Measurements from ENCODE around the gene ABCB10. TPM values are rescaled to one million over a fixed set of nuclear protein-coding genes. Genes with fewer than 3 reads are reported as not detected.

Gene ABCB10
- total RNA-seq, 1 donor from 2014 or later = 16.4 TPM

- no peak overlapping the region for H3K4me2 ChIP-seq (ENCODE audit: low read length)
- Mint-ChIP-seq H3K27ac (ENCODE audit: unreplicated experiment) (no peak overlapping the region), H3K4me3 (ENCODE audit: unreplicated experiment) (no peak overlapping the region), H3K27me3 (ENCODE audit: low read depth, unreplicated experiment) (no peaks in the 10 kb centered on the region), H3K36me3 (ENCODE audit: low read depth, unreplicated experiment) (peaks cover 10% of the 10 kb centered on the region), H3K9me3 (ENCODE audit: unreplicated experiment) (no peaks in the 10 kb centered on the region), H3K4me1 (ENCODE audit: low read depth, unreplicated experiment) (no peaks in the 10 kb centered on the region)
- H2AFZ ChIP-seq (ENCODE audit: low read depth, low read length) = no peak overlapping the region
- H3K4me3 ChIP-seq (ENCODE audit: insufficient read depth, low read depth, low read length) = no peak overlapping the region
- H3K4me1 ChIP-seq (ENCODE audit: insufficient read depth, low read length) = no peaks in the 10 kb centered on the region
- peaks cover 20% of the 10 kb centered on the region for H3K36me3 ChIP-seq (ENCODE audit: insufficient read depth, low read length)
- DNase-seq (ENCODE audit: low read depth) = no peak
- no peaks in the 10 kb centered on the region for H3K79me2 ChIP-seq (ENCODE audit: insufficient read depth, low read length)
- no peak overlapping the region for H3K27ac ChIP-seq (ENCODE audit: low read depth, low read length)
- no peak overlapping the region for H3K9ac ChIP-seq (ENCODE audit: low read length)
- TF ChIP-seq EZH2 (IDR thresholded peaks at IDR 0.05; ENCODE audit: insufficient read depth, low read length) (no peak), CTCF (IDR thresholded peaks at IDR 0.05; ENCODE audit: insufficient read depth, low read depth, low read length) (no peak)
- no peaks in the 10 kb centered on the region for H3K27me3 ChIP-seq (ENCODE audit: insufficient read depth, low read length)
- no peak for FAIRE-seq
- H3K9me3 ChIP-seq (ENCODE audit: insufficient read depth, low read depth, low read length) = no peaks in the 10 kb centered on the region
- H4K20me1 ChIP-seq (ENCODE audit: insufficient read depth, low read length) = no peaks in the 10 kb centered on the region
These were observed 21.5 kb downstream of the ABCB10 start for GRCh38 chr1:229536982-229537381.

- Mint-ChIP-seq H3K4me3 (ENCODE audit: unreplicated experiment) (no peak overlapping the region), H3K27ac (ENCODE audit: unreplicated experiment) (no peak overlapping the region), H3K4me1 (ENCODE audit: low read depth, unreplicated experiment) (no peaks in the 10 kb centered on the region), H3K27me3 (ENCODE audit: low read depth, unreplicated experiment) (no peaks in the 10 kb centered on the region), H3K9me3 (ENCODE audit: unreplicated experiment) (no peaks in the 10 kb centered on the region), H3K36me3 (ENCODE audit: low read depth, unreplicated experiment) (peaks cover 15% of the 10 kb centered on the region)
- H3K27ac ChIP-seq (ENCODE audit: low read depth, low read length) = no peak overlapping the region
- no peak overlapping the region for H2AFZ ChIP-seq (ENCODE audit: low read depth, low read length)
- no peaks in the 10 kb centered on the region for H3K27me3 ChIP-seq (ENCODE audit: insufficient read depth, low read length)
- no peaks in the 10 kb centered on the region for H3K9me3 ChIP-seq (ENCODE audit: insufficient read depth, low read depth, low read length)
- H3K9ac ChIP-seq (ENCODE audit: low read length) = no peak overlapping the region
- H3K4me1 ChIP-seq (ENCODE audit: insufficient read depth, low read length) = no peaks in the 10 kb centered on the region
- DNase-seq (ENCODE audit: low read depth) = no peak
- FAIRE-seq = no peak
- no peaks in the 10 kb centered on the region for H3K79me2 ChIP-seq (ENCODE audit: insufficient read depth, low read length)
- no peak overlapping the region for H3K4me3 ChIP-seq (ENCODE audit: insufficient read depth, low read depth, low read length)
- H3K4me2 ChIP-seq (ENCODE audit: low read length) = no peak overlapping the region
- TF ChIP-seq EZH2 (IDR thresholded peaks at IDR 0.05; ENCODE audit: insufficient read depth, low read length) = no peak
- no peak for TF ChIP-seq CTCF (IDR thresholded peaks at IDR 0.05; ENCODE audit: insufficient read depth, low read depth, low read length)
- peaks cover 13% of the 10 kb centered on the region for H3K36me3 ChIP-seq (ENCODE audit: insufficient read depth, low read length)
- H4K20me1 ChIP-seq (ENCODE audit: insufficient read depth, low read length) = no peaks in the 10 kb centered on the region
These were observed 23.3 kb downstream of the ABCB10 start for GRCh38 chr1:229535230-229535629.

GRCh38 chr1:229531326-229531725 lies 27.2 kb downstream of the ABCB10 start:
- FAIRE-seq (no peak), DNase-seq (ENCODE audit: low read depth) (no peak)
- Histone ChIP-seq H4K20me1 (ENCODE audit: insufficient read depth, low read length) (no peaks in the 10 kb centered on the region), H3K27me3 (ENCODE audit: insufficient read depth, low read length) (no peaks in the 10 kb centered on the region), H3K36me3 (ENCODE audit: insufficient read depth, low read length) (peaks cover 6% of the 10 kb centered on the region), H3K79me2 (ENCODE audit: insufficient read depth, low read length) (no peaks in the 10 kb centered on the region), H3K4me3 (ENCODE audit: insufficient read depth, low read depth, low read length) (no peak overlapping the region), H2AFZ (ENCODE audit: low read depth, low read length) (no peak overlapping the region), H3K4me1 (ENCODE audit: insufficient read depth, low read length) (no peaks in the 10 kb centered on the region), H3K9me3 (ENCODE audit: insufficient read depth, low read depth, low read length) (no peaks in the 10 kb centered on the region), H3K4me2 (ENCODE audit: low read length) (no peak overlapping the region), H3K27ac (ENCODE audit: low read depth, low read length) (no peak overlapping the region), H3K9ac (ENCODE audit: low read length) (no peak overlapping the region)
- TF ChIP-seq EZH2 (IDR thresholded peaks at IDR 0.05; ENCODE audit: insufficient read depth, low read length) (no peak), CTCF (IDR thresholded peaks at IDR 0.05; ENCODE audit: insufficient read depth, low read depth, low read length) (no peak)
- Mint-ChIP-seq H3K9me3 (ENCODE audit: unreplicated experiment) (no peaks in the 10 kb centered on the region), H3K27me3 (ENCODE audit: low read depth, unreplicated experiment) (no peaks in the 10 kb centered on the region), H3K4me3 (ENCODE audit: unreplicated experiment) (no peak overlapping the region), H3K4me1 (ENCODE audit: low read depth, unreplicated experiment) (no peaks in the 10 kb centered on the region), H3K36me3 (ENCODE audit: low read depth, unreplicated experiment) (peaks cover 19% of the 10 kb centered on the region), H3K27ac (ENCODE audit: unreplicated experiment) (no peak overlapping the region)

Measured in astrocyte (in vitro differentiated cells and primary cell).